AG09309 (cell line): ENCODE results near the gene CST8.

Experiments
- DNase-seq: peaks from one replicate; pipeline ENCODE4 v3.0.0-alpha.2; 2010; ENCODE audit warnings: low read depth
- H3K4me3 ChIP-seq: 2 replicates; pipeline ENCODE4 v1.5.1; 2011; ENCODE audit warnings: mild to moderate bottlenecking, low read depth, low read length, moderate library complexity; ENCODE audit not compliant: control insufficient read depth
- CTCF ChIP-seq: IDR thresholded peaks from 2 replicates; pipeline ENCODE4 v1.5.1; 2011; ENCODE audit warnings: mild to moderate bottlenecking, low read depth, low read length, inconsistent platforms; ENCODE audit not compliant: insufficient read depth, control insufficient read depth; ENCODE audit errors: missing control alignments

The CST8 gene

GRCh38 chr20:23448167-23448566, 42.8 kb upstream of the CST8 start:
- no peak for DNase-seq
- H3K4me3 ChIP-seq, result no peak overlapping the region
- no peak for TF ChIP-seq CTCF

GRCh38 chr20:23449421-23449820, 41.5 kb upstream of the CST8 start:
- no peak for DNase-seq
- no peak overlapping the region for H3K4me3 ChIP-seq
- TF ChIP-seq CTCF, result no peak

- H3K4me3 ChIP-seq, result no peak overlapping the region
- no peak for DNase-seq
- no peak for TF ChIP-seq CTCF
These were observed 40.0 kb upstream of the CST8 start for GRCh38 chr20:23450877-23451276.

- no peak for TF ChIP-seq CTCF
- no peak for DNase-seq
- H3K4me3 ChIP-seq, result no peak overlapping the region
These were observed 38.9 kb upstream of the CST8 start for GRCh38 chr20:23451956-23452487.

- TF ChIP-seq CTCF, result no peak
- no peak for DNase-seq
- H3K4me3 ChIP-seq, result no peak within 1 kb of the TSS
These were observed 38.1 kb upstream of the CST8 start, which contains the start of gene CST11 for GRCh38 chr20:23452776-23453175. Gene CST11, minus strand, starts transcription at chr20:23452876. Its CDS starts 65 bp downstream, at chr20:23452811.

GRCh38 chr20:23453549-23454543, 37.1 kb upstream of the CST8 start:
- H3K4me3 ChIP-seq, result no peak overlapping the region
- TF ChIP-seq CTCF, result no peak
- DNase-seq, result no peak
